GM19467 (cell line): ENCODE results near the gene RHPN2.
"Not testable (repeated sequence)": the region's sequence is repeated elsewhere in the genome, so short reads cannot be mapped to it uniquely, and the experiment has no call there.

Experiments used
- ATAC-seq: cut with Tn5 transposase; IDR thresholded peaks from one replicate; pipeline ENCODE4 v1.9.1; 2021; ENCODE audit warnings: mild to moderate bottlenecking, moderate library complexity; ENCODE audit not compliant: unreplicated experiment

Gene RHPN2

DNA sequence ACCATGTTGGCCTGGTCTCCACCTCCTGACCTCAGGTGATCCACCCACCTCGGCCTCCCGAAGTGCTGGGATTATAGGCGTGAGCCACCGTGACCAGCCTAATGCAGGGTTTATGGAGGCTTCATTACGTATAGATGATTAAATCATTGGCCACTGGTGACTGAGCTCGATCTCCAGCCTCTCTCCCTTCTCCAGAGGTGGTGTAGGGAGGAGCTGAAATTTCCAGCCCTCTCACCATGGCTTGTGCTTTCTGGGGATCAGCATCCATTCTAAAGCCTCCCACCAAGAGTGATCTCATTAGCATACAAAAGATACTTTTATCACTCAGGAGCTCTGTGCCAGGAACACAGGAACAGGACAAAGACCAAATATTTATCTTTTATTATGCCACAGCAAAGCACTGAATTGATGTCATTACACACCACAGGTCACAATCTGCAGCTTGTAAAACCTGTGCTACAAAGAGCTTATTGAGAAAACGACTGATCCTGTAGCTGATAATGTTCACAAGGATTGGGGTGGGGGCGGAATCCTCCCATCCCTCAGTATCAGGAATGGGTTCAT lies 32.4 kb downstream of the RHPN2 start:
- ATAC-seq, result no peak

DNA sequence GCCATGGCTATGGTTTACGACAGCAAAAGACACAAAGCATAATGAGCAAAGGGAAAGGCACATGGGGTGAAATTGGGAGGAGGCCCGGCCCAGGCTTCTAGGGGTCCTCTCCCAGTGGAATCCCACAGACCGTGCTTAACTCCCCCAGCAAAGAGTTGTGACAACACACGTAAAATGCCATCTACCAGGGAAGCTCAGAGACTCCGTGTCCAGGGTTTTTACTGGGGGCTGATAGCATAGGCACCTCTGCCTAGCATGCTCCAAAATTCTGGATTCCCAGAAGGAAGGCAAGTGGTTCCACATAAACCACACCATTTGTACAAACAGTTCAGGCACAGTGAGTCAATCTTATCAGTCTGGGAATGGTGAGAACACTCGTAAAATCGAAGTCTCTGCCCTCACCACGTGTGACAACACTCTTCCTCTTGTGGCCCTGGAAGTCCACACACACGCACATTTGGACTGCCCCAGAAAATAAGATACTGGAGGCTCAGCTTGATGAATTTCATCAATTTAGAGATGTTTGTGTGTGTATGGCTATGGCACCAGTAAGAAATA lies 34.9 kb downstream of the RHPN2 start:
- ATAC-seq, result no peak

DNA sequence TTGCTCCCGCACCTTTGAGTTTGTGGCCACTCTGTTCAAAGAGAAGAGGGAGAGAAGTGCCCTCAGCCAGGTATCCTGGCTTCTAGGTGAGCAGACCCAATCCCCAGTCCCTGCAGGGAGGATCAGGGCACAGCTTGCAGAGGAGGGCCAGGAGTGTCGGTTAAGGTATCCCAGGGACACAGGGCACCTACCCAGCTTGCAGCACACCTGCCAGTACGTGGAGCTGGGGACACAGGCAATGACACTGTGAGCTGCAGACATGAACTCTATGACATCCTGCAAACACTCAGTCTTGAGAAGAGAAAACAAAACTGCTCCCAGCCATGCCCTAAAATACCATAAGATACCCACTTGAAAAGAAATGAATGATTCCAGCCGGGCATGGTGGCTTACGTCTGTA lies 38.1 kb downstream of the RHPN2 start:
- ATAC-seq, result not testable (repeated sequence)

GRCh38 chr19:33025468-33026238 lies 39.0 kb downstream of the RHPN2 start:
- not testable (repeated sequence) for ATAC-seq

- no peak for ATAC-seq
Measured at GRCh38 chr19:33024398-33024797, 40.3 kb downstream of the RHPN2 start.

GRCh38 chr19:33022472-33023116 lies 42.1 kb downstream of the RHPN2 start:
- no peak for ATAC-seq

DNA sequence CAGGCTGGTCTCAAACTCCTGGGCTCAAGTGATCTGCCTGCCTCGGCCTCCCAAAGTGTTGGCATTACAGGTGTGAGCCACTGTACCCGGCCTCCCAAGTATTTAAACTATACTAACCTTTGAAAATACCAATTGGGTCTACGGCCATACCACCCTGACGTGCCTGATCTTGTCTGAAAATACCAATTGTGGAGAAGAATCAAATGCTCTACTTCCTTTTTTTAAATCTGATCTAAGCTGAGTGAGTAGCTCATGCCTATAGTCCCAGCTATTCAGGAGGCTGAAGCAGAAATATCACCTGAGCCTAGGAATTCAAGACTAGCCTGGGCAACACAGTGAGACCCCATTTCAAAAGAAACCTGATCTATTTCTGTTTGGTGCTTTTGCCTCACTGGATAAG lies 53.8 kb downstream of the RHPN2 start:
- ATAC-seq, result not testable (repeated sequence)

DNA sequence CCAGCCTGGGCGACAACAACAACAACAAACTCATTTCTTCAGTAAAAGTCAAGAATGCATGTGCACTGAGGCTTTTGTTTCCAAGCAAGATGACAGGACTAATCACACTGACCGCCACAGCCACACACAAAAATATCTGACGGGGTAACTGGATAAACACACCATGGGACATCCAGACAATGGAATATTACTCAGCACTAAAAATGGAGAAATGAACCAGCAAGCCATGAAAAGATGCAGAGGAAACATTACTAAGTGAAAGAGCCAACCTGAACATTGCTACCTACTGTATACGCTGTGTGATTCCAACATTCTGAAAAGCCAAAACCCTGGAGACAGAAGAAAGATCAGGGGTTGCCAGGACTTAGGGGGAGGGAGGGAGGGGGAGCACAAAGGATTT lies 56.0 kb downstream of the RHPN2 start:
- no peak for ATAC-seq

DNA sequence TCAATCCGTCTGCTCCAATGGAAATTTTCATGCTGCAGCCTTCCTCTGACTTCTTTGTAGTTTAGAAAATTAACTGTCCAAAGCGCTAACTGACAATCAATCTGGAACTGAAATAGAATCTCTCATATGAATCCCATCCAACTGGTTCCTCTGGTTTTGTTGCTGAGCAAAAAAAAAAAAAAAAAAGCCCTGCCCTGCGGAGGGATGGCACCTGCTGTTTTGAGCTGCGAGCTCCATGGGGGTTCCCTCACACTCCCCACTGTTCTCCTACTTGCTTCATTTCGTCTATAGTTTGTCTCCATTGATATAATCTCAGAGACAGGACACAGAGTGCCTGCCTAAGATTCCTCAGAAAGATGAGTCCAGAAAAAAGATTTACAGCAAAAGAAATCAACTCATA lies 59.2 kb downstream of the RHPN2 start:
- no peak for ATAC-seq

- ATAC-seq, result not testable (repeated sequence)
Measured at GRCh38 chr19:33003424-33004024, 61.2 kb downstream of the RHPN2 start.

GRCh38 chr19:33002126-33002865 lies 62.4 kb downstream of the RHPN2 start:
- ATAC-seq, result not testable (repeated sequence)

- no peak for ATAC-seq
Measured at GRCh38 chr19:33000910-33001309, 63.8 kb downstream of the RHPN2 start.

DNA sequence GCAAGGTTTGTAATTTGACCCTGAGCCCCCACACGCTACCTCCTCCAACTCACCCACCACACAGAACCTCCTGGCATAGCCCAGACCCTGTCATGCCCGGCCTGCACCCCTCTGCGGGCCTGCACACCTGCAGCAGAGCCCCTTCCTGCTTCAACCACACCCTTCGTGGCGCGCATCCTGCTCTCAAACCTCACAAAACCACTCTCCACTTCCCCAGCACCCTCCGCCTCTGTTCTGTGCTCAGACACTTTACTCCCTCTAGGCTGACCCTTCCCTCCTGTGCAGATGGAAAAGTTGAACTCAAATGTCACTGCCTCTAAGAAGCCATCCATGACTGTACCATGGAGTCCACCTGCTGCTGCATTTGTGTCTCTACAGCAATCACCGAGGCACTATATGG lies 64.2 kb downstream of the RHPN2 start:
- no peak for ATAC-seq

- ATAC-seq, result no peak
Measured at GRCh38 chr19:32998722-32999121, 66.0 kb downstream of the RHPN2 start.

DNA sequence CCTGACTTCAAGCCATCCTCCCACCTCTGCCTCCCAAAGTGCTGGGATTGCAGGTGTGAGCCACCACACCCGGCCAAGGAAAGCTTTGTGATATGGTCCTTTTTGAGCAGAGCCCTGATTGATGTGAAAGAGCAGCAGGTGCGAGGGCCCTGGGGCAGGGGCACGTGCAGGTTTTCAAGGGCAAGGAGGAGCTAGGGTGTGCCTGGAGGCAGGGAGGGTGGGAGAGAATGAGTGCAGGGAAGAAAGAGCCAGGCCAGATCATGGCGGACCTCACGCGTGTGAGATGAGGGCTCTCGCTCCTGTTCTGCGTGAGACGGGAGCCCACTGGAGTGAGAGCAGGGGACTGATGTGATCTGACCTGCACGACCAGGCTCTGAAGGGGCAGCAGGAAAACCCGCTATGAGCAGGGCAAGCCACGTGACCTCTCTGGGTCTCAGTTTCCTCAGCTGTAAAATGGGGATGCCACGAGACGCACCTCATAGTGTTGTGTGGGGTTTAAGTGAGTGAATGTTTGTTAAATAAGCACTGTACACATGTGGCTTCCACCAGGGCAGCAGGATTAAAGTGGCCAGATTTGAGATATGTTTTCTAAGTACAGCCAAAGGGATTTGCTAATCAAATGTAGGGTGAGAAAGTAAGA lies 66.9 kb downstream of the RHPN2 start:
- no peak for ATAC-seq

GRCh38 chr19:32997061-32997464 lies 67.6 kb downstream of the RHPN2 start:
- ATAC-seq, result not testable (repeated sequence)

GRCh38 chr19:32995966-32996365 lies 68.7 kb downstream of the RHPN2 start:
- ATAC-seq, result not testable (repeated sequence)

DNA sequence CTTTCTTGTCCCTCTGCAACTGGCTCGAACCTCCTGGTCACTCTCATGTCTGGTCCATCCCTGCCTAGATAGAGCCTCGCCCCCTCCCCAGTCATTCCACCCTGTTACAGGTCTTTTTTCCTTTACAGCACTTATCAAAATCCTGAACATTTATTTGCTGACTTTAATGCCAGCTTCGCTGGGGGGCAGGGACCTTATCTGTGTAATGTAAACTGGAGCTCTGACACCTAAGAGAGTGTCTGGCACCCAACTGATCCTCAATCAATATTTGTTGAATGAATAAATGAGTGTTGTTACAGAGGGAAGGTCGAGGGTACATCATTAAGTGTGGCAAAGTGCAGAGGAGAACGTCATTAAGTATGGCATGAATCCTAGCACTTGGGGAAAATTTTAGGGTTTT lies 76.0 kb downstream of the RHPN2 start:
- ATAC-seq, result no peak

- ATAC-seq, result not testable (repeated sequence)
Measured at GRCh38 chr19:32988254-32988653, 76.4 kb downstream of the RHPN2 start.

DNA sequence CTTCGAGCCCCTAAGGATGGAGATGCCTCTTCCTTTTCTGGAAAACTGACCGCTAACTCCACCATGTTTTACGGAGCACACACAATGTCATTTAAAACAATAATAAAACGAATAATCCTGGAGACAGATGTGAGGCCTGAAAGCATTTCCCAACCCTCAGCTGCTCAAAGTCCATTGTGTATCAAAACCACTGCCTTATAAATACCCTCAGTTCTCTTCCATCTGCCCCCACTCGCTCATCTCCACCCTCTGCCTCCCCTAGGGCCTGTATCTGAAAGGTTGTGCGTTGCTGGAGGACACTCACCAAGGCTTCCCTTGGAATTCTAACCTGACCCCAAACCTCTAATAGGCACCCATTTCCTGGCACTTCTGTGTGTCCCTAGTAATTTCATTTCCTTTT lies 82.2 kb downstream of the RHPN2 start:
- not testable (repeated sequence) for ATAC-seq
